NCI-H460 (cell line): Measurements from ENCODE around the gene ADIPOR2. TPM values are rescaled to one million over a fixed set of nuclear protein-coding genes. Genes with fewer than 3 reads are reported as not detected.
"Not testable (repeated sequence)": the region's sequence is repeated elsewhere in the genome, so short reads cannot be mapped to it uniquely, and the experiment has no call there.

Experiments used
- DNase-seq: peaks from one replicate; pipeline ENCODE4 v3.0.0-alpha.2; 2016; ENCODE audit warnings: low read depth; ENCODE audit errors: extremely low read depth
- total RNA-seq: library from RNA; depleted of rRNA; stranded (reverse); fragments of >200 nt; shearing (Covaris generic); gene quantifications from 2 replicates; pipeline ENCODE4 v1.2.3, GENCODE V29; 2014

ADIPOR2 gene
- total RNA-seq, 1 experiment from 2014 or later, result 32.1 TPM

DNA sequence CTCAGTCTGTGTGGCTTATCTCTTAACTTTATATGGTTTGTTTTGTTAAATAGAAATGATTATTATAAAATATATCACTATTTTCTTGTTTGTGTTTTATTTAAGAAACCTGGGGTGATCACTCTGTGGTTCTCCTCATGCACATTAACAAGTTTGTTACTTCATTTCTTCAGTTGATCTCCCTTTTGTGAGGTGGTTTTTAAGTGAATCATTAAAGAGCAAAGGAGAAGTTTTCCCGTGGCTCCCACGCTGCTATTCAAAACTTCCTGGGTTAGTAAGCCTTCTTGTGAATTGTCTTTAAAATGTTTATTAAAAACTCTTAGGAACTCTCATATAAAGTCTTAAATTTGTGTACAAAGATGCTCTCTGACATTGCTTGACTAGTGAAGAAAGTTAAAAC lies 11.8 kb downstream of the ADIPOR2 start:
- DNase-seq, result no peak

DNA sequence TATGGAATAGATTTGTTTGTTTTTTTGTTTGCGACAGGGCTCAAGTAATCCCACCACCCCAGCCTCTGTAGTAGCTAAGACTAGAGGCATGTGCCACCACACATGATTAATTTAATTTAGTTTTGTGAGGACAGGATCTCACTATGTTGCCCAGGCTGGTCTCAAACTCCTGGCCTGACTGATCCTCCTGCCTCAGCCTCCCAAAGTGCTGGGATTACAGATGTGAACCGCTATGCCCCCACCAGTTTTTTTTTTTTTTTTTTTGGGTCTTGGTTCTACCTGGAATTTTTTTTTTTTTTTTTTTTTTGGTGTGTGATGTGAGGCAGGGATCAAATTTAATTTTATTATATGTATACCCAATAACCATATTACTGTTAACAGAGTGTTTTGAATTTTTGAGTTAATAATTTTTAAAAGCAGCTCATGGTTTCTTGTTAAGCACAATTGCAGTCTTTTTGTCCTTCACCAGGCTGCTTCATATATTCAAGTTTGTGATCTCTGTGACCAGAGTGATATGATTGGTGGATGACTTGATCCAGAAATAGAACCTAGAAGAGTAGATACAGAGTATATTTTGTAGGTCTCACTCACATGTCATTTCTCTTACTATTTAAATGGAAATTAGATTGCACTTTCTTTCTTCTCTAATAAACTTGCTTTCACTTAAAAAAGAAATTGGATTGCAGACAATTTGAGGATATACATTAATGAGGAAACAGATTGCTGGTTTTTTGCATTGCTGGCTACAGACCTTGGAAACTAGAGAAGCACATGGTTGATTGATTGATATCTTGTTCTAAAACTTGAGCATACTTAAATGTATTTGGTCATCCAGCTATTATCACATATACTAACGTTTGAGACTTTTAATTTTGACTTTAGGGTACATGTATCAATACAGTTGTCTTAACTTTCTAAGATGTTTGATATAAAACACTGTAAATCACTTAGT lies 13.2 kb downstream of the ADIPOR2 start:
- DNase-seq, result no peak

DNA sequence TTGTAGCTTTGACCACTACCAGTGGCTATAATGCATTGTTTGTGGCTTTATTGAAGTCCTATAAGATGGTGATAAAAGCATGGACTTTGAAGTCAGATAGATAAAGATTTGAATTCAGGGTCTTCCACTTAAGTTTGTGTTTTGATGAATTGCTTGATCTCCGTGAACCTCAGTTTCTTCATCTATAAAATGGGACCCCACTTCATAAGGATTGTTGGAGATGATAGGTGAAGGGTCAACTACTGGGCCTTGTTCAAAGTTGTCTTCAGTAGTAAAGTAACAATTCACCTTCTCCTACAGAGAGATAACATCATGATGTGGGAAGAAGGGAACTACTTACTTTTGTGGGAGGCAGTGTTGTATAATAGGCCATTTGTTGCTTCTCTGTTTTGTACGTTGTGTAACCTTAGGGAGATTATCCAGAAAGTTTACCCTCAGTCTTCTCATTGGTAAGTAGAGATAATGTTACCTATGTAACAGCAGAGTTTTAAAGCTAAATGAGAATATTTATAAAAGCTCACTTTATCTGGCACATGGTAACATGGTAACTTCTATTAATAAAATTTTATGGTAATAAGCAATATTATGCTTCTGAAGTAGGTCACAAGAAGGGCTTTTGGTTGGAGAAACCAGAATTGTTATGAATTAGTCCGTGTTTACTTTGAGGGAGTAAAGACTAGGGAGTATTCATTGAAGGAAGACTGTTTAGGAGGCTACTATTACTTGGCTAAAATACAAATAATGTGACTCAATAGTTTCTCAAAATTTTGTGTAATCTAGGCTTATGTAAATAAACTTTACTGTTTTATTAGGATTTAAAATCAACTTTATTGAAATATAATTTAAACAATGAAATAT lies 15.1 kb downstream of the ADIPOR2 start:
- DNase-seq, result no peak

DNA sequence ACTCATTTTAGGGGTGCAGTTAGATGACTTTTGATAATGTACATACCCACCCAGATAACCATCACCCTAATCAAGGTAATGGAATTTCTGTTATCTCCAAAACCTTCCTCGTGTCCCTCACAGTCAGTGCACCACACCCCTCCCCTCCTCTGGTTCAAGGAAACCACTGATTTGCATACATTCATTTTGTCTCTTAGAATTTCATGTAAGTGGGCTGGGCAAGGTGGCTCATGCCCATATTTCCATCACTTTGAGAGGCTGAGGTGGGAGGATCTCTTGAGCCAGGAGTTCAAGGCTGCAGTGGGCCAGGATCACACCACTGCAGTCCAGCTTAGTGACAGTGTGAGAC lies 15.7 kb downstream of the ADIPOR2 start:
- DNase-seq, result no peak

DNA sequence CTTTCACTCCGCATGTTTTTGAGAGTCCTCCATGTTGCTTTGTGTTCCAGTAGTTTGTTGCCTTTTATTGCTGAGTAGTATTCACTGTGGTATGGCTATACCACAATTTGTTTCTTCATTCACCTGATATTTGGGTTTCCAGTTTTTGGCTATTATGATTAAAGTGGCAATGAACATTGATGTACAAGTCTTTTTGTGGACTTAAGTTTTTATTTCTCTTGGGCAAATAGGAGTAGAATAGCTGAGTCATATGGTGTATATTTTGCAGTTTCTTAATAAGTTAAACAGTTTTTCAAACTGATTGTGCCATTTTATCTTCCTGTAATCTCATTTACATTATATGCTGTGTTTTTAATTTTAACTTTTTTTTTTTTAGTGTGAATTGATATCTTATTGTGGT lies 16.2 kb downstream of the ADIPOR2 start:
- no peak for DNase-seq

DNA sequence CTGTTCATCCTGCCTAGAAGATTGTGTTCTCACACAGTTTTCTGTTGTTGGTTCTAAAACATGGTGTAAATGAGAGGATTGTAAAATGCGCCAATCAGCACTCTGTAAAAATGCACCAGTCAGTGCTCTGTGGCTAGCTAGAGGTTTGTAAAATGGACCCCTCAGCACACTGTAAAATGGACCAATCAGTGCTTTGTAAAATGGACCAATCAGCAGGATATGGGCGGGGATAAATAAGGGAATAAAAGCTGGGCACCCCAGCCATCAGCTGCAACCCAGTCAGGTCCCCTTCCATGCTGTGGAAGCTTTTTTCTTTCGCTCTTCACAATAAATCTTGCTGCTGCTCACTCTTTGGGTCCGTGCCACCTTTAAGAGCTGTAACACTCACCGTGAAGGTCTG lies 19.1 kb downstream of the ADIPOR2 start:
- DNase-seq, result not testable (repeated sequence)

DNA sequence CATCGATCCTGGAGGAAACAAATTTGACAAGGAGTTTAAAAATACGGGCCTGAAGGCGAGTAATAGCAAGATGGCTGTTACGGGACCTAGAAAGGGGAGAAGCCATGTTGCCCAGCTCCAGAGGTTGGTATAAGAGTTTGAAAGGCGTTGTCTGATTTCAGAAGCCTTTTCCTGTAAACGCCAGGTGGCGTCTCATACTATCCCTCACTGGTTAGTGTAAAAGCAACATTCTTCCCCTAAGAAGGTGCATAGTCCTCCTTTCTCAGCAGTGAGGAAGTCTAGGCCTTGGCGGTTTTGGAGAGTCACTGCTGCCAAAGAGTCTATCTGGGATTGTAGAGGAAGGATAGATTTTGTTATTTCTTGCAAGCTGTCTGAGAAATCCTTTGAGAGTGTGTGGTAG lies 20.0 kb downstream of the ADIPOR2 start:
- not testable (repeated sequence) for DNase-seq

DNA sequence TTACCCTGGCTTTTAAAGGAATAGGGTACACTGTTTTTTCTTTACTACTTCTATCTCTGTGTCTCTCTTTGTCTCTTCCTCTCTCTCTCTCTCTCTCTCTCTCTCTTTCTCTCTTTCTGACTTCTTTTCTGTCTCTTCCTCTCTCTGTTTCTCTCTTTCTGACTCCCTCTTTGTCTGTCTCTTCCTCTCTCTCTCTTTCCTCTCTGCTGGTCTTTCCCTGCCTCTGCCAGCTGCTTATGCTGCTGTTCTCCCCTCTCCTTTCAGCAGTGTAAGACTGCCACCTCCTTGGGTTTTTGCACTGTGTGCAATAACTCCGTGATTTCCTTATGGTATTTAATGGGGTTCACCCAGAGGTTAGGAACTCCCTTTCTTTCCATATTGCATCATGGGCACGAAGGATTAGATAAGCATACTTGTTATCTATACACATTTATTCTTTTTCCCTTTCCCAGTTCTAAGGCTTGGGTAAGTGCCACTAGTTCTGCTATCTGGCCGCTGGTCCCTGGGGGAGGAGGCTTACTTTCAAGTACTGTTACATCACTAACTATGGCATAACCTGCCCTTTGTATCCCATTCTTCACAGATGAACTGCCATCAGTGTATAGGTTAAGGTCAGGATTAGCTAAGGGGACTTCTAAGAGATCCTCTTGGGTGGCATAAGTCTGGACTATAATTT lies 20.8 kb downstream of the ADIPOR2 start:
- not testable (repeated sequence) for DNase-seq

DNA sequence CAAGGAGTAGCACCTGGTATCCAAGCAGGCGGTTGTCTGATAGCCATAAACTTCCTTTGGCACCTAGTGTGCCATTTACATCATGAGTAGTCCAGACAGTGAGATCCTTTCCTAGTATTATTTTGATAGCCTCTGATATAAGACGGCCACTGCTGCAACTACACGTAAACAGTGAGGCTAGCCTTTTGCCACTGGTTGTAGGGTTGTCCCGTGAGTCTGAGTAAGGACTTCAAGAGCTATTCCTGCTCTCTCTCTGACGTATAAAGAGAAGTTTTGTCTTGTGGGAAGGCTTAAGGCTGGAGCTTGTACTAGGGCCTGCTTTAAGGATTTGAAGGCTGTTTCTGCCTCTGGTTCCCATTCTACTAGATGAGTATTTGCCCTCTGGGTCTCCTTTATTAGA lies 21.4 kb downstream of the ADIPOR2 start:
- DNase-seq, result not testable (repeated sequence)

DNA sequence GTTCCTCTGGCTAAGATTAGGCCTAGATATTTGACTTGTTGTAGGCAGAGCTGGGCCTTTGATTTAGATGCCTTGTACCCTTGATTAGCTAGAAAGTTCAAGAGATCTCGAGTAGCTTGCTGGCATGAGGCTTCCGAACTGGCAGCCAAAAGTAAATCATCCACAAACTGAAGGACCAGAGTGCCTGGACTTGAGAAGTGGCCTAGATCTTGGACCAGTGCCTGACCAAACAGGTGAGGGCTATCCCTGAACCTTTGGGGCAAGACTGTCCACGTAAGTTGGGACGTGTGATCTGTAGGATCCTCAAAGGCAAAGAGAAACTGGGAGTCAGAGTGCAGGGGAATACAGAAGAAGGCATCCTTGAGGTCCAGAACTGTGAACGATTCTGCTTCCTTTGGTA lies 22.0 kb downstream of the ADIPOR2 start:
- DNase-seq, result not testable (repeated sequence)

DNA sequence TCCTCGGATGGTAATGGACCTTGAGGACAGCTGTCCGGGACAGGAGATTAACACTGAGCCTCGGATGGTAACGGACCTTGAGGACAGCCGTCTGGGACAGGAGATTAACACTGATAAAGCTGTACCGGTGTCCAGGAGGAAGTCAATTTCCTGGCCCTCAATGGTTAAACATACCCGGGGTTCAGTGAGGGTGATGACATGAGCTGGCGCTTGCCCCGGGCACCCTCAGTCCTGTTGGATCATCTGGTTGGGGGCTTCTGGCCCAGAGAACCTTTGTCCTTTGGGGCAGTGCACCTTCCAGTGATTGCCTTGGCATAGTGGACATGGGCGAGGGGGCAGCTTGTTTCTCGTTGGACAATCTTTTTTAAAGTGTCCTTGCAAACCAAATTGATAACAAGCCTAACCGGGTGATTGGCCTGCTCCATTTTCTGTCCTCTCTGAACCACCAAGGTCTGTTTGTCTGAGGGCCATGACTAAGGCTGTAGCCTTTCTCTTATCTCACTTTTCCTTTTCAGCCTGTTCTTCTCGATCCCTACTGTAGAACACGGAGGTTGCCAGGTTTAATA lies 23.0 kb downstream of the ADIPOR2 start:
- DNase-seq, result not testable (repeated sequence)

DNA sequence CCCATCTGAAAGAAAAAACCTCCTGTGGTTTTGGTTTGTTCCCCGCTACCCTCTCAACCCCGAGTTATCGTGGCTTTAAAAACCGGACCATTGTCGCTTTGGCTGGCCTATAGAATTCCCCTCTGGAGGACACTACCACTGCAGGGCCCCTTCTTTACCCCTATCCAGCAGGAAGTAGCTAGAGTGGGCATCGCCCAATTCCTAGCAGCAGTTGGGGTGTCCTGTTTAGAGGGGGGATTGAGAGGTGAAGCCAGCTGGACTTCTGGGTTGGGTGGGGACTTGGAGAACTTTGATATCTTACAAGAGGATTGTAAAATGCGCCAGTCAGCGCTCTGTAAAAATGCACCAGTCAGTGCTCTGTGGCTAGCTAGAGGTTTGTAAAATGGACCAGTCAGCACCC lies 24.6 kb downstream of the ADIPOR2 start:
- not testable (repeated sequence) for DNase-seq

DNA sequence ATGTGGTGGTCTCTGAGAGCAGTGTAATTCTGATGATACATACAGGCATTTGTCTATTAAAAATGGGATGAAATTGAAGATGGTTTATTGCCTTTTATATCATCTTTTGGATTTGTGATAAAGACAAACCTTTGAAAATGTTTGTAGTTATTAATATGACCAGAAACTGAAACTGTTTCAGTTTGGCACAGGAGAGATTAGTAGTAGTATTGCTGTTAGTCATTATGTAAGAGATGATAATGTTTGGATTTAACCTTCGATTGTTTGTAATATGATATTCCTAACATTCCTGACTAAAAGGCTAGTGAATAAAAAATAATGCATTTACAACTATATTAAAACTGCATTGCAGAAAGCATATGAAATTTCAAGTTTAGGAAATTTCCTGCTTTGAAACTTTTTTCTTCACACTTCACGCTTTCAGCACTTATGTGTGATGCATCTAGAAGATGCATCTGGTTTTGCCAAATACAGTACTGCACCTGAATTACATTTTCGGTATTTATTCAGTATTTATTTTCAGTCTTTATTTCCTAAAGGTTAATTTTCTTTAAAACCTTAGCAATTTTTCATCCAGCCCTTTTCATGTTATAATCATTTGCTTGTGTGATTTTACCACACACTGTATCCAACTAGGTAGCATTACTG lies 25.5 kb downstream of the ADIPOR2 start:
- no peak for DNase-seq

DNA sequence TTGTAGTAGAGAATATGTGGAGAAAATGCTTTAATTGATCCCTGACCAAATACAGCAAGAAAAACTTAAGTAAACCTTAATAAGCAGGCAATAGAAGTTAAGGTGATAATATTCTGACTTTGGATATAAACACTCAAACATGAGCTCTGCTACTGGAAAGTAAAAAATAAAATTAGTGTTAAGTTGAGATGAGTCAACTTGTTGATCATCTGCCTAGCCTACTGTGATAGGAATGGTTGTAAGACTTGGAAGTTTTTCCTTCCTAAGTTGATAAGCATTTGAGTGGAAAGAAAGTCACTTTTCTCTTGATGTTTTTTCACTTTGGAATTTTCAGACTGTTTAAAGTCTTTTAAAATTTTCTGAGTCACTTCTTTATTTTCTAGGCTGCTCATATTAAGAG lies 26.0 kb downstream of the ADIPOR2 start:
- DNase-seq, result no peak

DNA sequence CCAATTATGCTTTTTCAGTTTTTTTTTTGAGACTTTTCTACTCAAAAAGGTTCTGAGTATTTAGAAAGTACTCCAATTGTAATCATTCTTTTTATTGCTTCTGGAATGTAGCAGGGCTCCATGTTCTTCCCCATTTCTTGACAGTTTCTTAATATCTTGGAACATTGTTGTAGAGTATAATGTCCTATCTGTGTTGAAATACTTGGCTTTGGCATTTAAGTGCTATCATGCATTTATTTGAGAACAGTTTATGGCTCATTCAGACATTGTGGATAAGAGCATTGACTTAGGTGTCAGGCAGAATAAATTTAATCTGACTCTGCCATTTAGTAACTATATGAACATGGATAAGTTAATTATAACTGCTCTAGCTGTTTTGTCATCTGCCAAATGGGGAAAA lies 28.3 kb downstream of the ADIPOR2 start:
- no peak for DNase-seq

DNA sequence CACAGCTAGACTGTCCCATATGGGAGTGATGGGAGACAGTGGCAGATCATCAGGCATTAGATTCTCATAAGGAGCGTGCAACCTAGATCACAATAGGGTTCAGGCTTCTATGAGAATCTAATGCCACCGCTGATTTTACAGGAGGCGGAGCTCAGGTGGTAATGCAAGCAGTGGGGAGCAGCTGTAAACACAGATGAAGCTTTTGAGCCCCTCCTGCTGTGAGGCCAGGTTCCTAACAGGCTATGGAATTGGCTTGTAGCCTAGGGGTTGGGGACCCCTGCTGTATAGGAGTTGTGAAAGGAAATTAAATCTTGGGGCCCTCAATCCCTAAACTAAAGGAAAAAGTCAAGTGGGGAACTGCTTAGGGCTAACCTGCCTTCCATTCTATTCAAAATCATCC lies 29.6 kb downstream of the ADIPOR2 start:
- no peak for DNase-seq

DNA sequence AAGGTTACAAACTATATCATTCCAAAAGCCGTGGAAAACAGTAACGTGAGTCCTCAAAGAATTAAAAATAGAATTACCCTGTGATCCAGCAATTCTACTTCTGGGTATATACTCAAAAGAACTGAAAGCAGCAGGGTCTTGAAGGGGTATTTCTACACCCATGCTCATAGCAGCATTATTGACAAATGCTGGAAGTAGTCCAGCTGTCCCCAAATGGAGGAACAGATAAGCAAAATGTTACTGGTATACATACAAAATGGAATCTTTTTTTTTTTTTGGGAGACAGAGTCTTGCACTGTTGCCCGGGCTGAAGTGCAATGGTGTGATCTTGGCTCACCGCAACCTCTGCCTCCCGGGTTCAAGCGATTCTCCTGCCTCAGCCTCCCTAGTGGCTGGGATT lies 32.9 kb downstream of the ADIPOR2 start:
- DNase-seq, result no peak

DNA sequence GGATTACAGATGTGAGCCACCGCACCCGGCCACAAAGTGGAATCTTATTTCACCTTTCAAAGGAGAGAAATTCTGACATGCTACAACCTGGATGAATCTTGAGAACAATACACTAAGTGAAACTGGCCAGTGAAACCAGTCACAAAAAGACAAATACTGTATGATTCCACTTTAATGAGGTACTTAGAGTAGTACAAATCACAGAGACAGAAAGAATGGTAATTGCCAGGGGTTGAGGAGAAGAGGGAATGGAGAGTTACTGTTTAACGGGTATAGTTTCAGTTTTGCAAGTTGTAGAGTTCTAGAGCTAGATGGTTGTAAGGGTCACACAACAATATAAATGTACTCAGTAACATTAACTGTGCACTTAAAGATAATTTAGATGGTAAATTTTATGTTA lies 33.4 kb downstream of the ADIPOR2 start:
- no peak for DNase-seq

DNA sequence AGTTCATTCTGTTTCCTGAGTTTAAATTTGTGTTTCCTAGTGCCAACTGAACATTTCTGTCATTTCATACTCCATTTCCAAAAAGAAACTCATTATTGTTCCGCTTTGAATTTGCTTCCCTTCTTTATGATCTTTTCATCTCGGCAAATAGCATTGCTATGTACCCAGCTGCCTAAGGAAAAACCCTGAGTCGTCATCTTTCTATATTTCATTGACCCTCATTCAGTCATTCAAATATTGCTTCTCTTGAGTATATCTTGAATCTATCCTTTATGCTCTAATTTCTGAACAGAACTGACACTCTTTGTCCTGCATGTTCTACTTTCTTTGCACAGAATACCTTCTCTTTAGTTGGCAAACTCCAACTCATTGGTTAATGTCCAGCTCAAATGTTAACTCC lies 35.9 kb downstream of the ADIPOR2 start:
- DNase-seq, result no peak

DNA sequence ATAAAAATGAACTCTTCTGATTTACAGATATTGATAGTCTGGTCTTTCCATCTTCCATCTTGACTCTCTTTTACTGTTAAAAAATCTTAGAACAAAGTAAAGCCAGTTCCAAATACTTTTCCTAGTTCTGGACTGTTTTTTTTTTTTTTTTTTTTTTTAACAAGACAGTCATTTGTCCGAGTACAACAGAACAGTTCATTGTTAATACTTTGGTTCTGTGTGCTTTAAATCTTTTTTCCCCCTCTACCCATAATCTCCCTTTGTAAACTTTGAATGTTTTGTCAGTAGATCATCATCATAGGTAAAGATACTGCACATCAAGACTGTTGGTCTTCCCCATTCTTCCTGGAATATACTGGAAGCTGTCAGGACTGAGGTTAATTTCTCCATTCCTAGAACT lies 38.0 kb downstream of the ADIPOR2 start:
- no peak for DNase-seq
